ENCODE results near the gene PDPN.

DNA sequence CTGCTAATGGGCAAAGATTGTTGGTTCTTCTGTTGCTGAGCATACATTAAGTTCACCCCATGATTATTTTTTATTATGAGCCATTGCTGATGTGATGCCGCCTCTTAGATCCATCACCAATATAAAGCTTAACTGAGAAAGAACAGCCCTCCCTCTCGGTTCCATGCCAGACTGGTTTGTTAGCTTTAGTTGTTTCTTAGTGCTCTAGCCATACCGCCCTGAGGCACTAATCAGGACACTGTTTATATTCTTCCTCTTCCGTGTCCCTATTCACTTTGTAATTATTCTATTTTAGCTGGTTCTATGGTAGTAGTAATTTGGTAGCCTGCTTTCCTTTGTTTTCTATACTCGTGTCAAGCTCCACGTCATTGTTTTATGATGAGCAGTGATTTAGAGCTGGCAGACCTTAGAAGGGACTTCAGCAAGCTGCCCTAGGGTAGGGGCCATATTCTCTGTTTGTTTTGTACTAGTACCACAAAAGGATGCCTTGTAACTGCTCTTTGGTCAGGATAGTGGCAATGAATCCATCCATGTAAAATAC is 27.3 kb upstream of the PDPN start:
- TF ChIP-seq, protein P1, sequence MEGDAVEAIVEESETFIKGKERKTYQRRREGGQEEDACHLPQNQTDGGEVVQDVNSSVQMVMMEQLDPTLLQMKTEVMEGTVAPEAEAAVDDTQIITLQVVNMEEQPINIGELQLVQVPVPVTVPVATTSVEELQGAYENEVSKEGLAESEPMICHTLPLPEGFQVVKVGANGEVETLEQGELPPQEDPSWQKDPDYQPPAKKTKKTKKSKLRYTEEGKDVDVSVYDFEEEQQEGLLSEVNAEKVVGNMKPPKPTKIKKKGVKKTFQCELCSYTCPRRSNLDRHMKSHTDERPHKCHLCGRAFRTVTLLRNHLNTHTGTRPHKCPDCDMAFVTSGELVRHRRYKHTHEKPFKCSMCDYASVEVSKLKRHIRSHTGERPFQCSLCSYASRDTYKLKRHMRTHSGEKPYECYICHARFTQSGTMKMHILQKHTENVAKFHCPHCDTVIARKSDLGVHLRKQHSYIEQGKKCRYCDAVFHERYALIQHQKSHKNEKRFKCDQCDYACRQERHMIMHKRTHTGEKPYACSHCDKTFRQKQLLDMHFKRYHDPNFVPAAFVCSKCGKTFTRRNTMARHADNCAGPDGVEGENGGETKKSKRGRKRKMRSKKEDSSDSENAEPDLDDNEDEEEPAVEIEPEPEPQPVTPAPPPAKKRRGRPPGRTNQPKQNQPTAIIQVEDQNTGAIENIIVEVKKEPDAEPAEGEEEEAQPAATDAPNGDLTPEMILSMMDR (IDR thresholded peaks at IDR 0.05): no peak
- no peak for TF ChIP-seq POLR2A (IDR thresholded peaks at IDR 0.05)
